Measurements from ENCODE around the gene NUDT19.
A peak's percentile ranks its signal among the peaks of the same experiment; 100 is the strongest.
"Not testable (repeated sequence)": the region's sequence is repeated elsewhere in the genome, so short reads cannot be mapped to it uniquely, and the experiment has no call there.

The NUDT19 gene

GRCh38 chr19:32744555-32745325 is 53.1 kb downstream of the NUDT19 start:
- TF ChIP-seq MYC (IDR thresholded peaks at IDR 0.05; ENCODE audit: low read depth, low read length) = no peak
- no peak for TF ChIP-seq MAX (IDR thresholded peaks at IDR 0.05; ENCODE audit: low read depth, low read length)
- TF ChIP-seq CTCF (IDR thresholded peaks at IDR 0.05; ENCODE audit: low read depth, low read length) = no peak
- no peak for TF ChIP-seq POLR2A (IDR thresholded peaks at IDR 0.05; ENCODE audit: extremely low read depth, insufficient read length)
- DNase-seq (ENCODE audit: low read depth) = no peak
- H3K4me3 ChIP-seq (ENCODE audit: low read depth, low read length) = no peak overlapping the region

GRCh38 chr19:32745594-32746251 is 54.1 kb downstream of the NUDT19 start:
- not testable (repeated sequence) for H3K4me3 ChIP-seq (ENCODE audit: low read depth, low read length); DNase-seq (ENCODE audit: low read depth)

GRCh38 chr19:32746631-32747196 is 55.1 kb downstream of the NUDT19 start:
- H3K4me3 ChIP-seq (ENCODE audit: low read depth, low read length); DNase-seq (ENCODE audit: low read depth): not testable (repeated sequence)

- no peak overlapping the region for H3K4me3 ChIP-seq (ENCODE audit: low read depth, low read length)
- DNase-seq (ENCODE audit: low read depth) = peak; percentile 15
- TF ChIP-seq MYC (IDR thresholded peaks at IDR 0.05; ENCODE audit: low read depth, low read length) = no peak
- no peak for TF ChIP-seq MAX (IDR thresholded peaks at IDR 0.05; ENCODE audit: low read depth, low read length)
- no peak for TF ChIP-seq CTCF (IDR thresholded peaks at IDR 0.05; ENCODE audit: low read depth, low read length)
- no peak for TF ChIP-seq POLR2A (IDR thresholded peaks at IDR 0.05; ENCODE audit: extremely low read depth, insufficient read length)
Measured at GRCh38 chr19:32748497-32748896, 56.9 kb downstream of the NUDT19 start.

- TF ChIP-seq CTCF (IDR thresholded peaks at IDR 0.05; ENCODE audit: low read depth, low read length) (no peak), MAX (IDR thresholded peaks at IDR 0.05; ENCODE audit: low read depth, low read length) (no peak), POLR2A (IDR thresholded peaks at IDR 0.05; ENCODE audit: extremely low read depth, insufficient read length) (no peak), MYC (IDR thresholded peaks at IDR 0.05; ENCODE audit: low read depth, low read length) (no peak)
Measured at GRCh38 chr19:32748948-32749347, 57.3 kb downstream of the NUDT19 start.

GRCh38 chr19:32749361-32749760 is 57.7 kb downstream of the NUDT19 start:
- no peak for DNase-seq (ENCODE audit: low read depth)
- no peak overlapping the region for H3K4me3 ChIP-seq (ENCODE audit: low read depth, low read length)
- TF ChIP-seq CTCF (IDR thresholded peaks at IDR 0.05; ENCODE audit: low read depth, low read length) = no peak
- no peak for TF ChIP-seq MAX (IDR thresholded peaks at IDR 0.05; ENCODE audit: low read depth, low read length)
- no peak for TF ChIP-seq POLR2A (IDR thresholded peaks at IDR 0.05; ENCODE audit: extremely low read depth, insufficient read length)
- no peak for TF ChIP-seq MYC (IDR thresholded peaks at IDR 0.05; ENCODE audit: low read depth, low read length)

More at GRCh38 chr19:32748948-32749347, 57.3 kb downstream of the NUDT19 start:
- no peak overlapping the region for H3K4me3 ChIP-seq (ENCODE audit: low read depth, low read length)
- DNase-seq (ENCODE audit: low read depth) = no peak
